CD4-positive, alpha-beta T cell treated with Interleukin-6 at 100 ng/mL for 8 hours (primary cell): ENCODE measurements around the gene AHCYL1.

Experiments
- DNase-seq: peaks from one replicate; pipeline ENCODE4 v3.0.0-alpha.2; 2020; ENCODE audit warnings: mixed read lengths, low spot score

The AHCYL1 gene

GRCh38 chr1:110060662-110061060, 76.1 kb downstream of the AHCYL1 start:
- no peak for DNase-seq

- DNase-seq: no peak
Measured at GRCh38 chr1:110061341-110061740, 76.8 kb downstream of the AHCYL1 start.

- DNase-seq: no peak
Measured at GRCh38 chr1:110062612-110063011, 78.0 kb downstream of the AHCYL1 start.

GRCh38 chr1:110063781-110064180, 79.2 kb downstream of the AHCYL1 start:
- DNase-seq: no peak

GRCh38 chr1:110064576-110065337, 80.2 kb downstream of the AHCYL1 start:
- no peak for DNase-seq

- DNase-seq: no peak
Measured at GRCh38 chr1:110065841-110066240, 81.3 kb downstream of the AHCYL1 start.

- no peak for DNase-seq
Measured at GRCh38 chr1:110067479-110067892, 82.9 kb downstream of the AHCYL1 start.

- no peak for DNase-seq
Measured at GRCh38 chr1:110067893-110068645, 83.5 kb downstream of the AHCYL1 start.

- no peak for DNase-seq
Measured at GRCh38 chr1:110068646-110069403, 84.3 kb downstream of the AHCYL1 start.

- no peak for DNase-seq
Measured at GRCh38 chr1:110069404-110070281, 85.1 kb downstream of the AHCYL1 start.

- DNase-seq: no peak
Measured at GRCh38 chr1:110070282-110070669, 85.7 kb downstream of the AHCYL1 start.

- no peak for DNase-seq
Measured at GRCh38 chr1:110070671-110071242, 86.2 kb downstream of the AHCYL1 start, which contains the start of gene ALX3. ALX3 (minus strand) TSS chr1:110070672; CDS start chr1:110070612, 60 bp downstream.
